Measurements from ENCODE around the gene NFIB.

Gene NFIB

DNA sequence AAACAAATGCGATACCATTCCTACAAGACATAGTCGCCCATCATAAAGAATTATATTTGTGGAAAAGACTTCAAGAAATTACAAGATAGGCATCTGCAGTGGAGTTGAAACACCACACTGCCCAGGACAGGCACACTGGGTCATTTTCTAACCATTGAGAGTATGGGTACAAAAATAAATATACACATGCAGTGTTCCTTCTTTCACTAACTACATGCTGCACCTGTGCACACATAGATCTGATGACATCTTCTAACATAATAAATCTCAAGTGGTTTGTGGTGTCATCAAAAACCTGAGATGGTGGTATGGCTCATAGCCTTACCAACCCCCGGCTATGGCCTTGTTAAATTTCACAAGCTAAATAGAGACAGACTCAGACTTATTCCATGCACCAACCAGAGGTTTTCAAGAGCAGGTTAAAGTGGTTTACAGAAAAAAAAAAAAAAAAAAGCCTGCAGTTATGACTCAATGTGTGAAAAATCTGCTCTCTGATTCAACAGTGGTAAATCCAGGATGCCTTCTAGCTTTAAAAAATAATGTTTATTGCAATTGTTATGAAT is 12.4 kb upstream of the NFIB start:
- DNase-seq (ENCODE audit: low read depth), result peak; percentile 50
- no peak for TF ChIP-seq CTCF (IDR thresholded peaks at IDR 0.05; ENCODE audit: low read length, missing control alignments)

GRCh38 chr9:14325147-14325546 is 11.2 kb upstream of the NFIB start:
- no peak for DNase-seq (ENCODE audit: low read depth)

More for the DNA sequence above, 12.4 kb upstream of the NFIB start:
- H3K4me3 ChIP-seq (replicated peaks; ENCODE audit: low read depth, low read length), result no peak overlapping the region

GRCh38 chr9:14323985-14324650 is 10.2 kb upstream of the NFIB start:
- TF ChIP-seq CTCF (IDR thresholded peaks at IDR 0.05; ENCODE audit: low read length, missing control alignments), result no peak
- no peak for DNase-seq (ENCODE audit: low read depth)
- no peak overlapping the region for H3K4me3 ChIP-seq (replicated peaks; ENCODE audit: low read depth, low read length)

More at GRCh38 chr9:14325147-14325546, 11.2 kb upstream of the NFIB start:
- no peak overlapping the region for H3K4me3 ChIP-seq (replicated peaks; ENCODE audit: low read depth, low read length)
- TF ChIP-seq CTCF (IDR thresholded peaks at IDR 0.05; ENCODE audit: low read length, missing control alignments), result no peak

DNA sequence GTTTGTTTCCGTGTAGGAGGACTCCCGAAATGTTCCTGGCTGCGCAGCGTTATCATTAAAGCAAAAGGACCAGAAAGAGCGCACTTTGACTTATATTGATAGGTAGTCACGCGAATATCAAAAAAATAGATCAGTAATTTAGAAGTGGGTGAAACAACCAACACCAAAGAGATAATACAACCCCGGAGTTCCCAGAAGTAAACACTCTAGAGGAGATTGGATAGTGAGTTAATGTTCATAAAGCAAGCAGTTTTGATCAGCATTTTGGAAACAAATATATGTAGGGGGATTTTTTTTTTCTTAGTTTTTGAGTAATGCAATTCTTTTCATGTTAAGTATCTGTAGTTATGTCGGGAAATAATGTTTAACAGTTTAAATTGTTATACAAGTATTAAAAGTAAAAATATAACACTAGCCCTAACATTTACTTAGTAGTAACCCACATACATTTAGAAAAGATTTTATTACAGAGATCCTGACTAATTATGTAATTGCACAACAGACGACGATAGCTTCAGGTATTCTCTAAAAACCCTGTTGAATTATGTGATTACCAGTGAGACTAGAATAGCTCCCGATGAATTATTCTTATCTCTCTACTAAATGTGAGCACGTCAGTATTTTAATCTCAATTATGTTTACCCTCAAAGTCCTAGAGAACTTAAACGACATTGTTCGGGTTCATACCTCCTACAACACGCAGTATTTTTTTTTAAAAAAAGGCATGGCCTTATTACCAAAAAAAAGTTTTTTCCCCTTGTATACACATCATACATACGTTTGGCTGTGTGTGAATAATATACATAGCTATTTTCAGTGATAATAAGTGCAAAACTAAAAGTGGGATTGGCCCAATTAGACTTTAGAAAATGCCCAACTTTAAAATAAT is 9.4 kb upstream of the NFIB start:
- TF ChIP-seq CTCF (IDR thresholded peaks at IDR 0.05; ENCODE audit: low read length, missing control alignments), result no peak
- peak overlapping the region; percentile 61 for H3K4me3 ChIP-seq (replicated peaks; ENCODE audit: low read depth, low read length)
- DNase-seq (ENCODE audit: low read depth), result no peak

GRCh38 chr9:14322211-14323082 is 8.5 kb upstream of the NFIB start:
- DNase-seq (ENCODE audit: low read depth), result peak; percentile 96
- TF ChIP-seq CTCF (IDR thresholded peaks at IDR 0.05; ENCODE audit: low read length, missing control alignments), result peak; percentile 6
- H3K4me3 ChIP-seq (replicated peaks; ENCODE audit: low read depth, low read length), result peak overlapping the region; percentile 67

- DNase-seq (ENCODE audit: low read depth), result no peak
- H3K4me3 ChIP-seq (replicated peaks; ENCODE audit: low read depth, low read length), result peak overlapping the region; percentile 67
- TF ChIP-seq CTCF (IDR thresholded peaks at IDR 0.05; ENCODE audit: low read length, missing control alignments), result no peak
These were observed 7.7 kb upstream of the NFIB start for GRCh38 chr9:14321517-14322130.
